ENCODE measurements around the gene AQP12B. TPM values are rescaled to one million over a fixed set of nuclear protein-coding genes. Genes with fewer than 3 reads are reported as not detected.
A peak's percentile ranks its signal among the peaks of the same experiment; 100 is the strongest.

The AQP12B gene
- polyA plus RNA-seq, 1 donor: 0.35 TPM

DNA sequence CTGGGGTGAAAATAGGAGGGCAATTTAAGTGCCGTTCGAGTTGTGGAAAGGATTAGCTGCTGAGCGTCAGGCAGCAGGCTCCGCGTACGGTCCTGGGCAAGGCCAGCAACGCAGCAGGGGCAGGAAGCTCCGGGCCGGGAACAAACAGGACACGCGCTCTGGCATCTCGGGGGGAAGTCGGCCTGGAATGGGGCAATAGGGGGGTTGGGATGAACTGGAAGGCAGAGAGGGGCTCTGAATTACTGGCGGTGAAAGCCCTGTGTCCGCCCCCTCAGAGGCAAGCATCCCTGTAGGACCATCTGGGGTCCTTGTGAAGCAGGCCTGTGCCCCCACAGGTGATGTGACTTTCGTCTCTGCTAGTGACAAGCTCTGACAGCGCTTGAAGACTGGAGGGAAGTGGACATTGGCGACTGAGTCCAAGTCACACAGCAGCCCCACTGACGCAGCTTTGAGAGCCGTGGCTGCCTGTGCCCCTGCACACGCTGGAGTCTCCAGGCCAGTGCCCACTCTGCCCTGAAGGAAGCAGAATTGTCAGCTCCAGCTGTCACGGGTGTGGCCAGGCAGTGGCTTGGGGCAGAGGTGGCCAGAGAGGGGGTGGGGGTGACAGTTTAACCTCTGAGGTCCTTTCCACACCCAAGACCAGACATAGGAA is 35.1 kb downstream of the AQP12B start:
- no peak for DNase-seq

DNA sequence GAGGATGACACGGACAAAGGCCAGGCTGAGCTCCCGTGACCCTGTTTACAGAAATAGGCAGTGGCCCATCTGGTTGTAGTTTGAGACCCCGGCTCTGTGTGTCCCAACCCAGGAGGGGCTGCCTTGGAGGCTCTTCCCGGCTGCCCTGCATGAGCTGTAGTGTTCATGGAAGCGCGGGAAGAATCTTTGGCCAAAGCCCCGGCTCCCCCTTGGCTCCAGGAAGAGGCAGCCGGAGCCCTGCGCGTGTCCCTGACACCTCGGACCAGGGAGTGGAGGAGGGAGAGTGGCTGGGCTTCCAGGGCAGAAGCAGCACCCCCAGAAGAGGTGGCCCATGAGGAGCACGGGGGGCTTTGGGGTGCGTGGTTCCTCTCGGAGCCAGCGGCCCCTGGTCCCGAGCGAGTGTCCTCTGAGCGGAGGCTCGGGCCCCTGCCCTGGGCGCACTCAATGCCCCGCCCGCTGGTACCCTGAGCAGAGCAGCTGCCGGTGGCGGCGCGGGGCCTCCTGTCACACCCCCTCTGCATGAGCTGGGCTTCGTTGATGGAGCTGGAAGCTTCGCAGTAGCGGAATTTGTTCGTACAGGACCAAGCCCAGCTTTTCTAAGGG is 35.7 kb downstream of the AQP12B start:
- DNase-seq: no peak

DNA sequence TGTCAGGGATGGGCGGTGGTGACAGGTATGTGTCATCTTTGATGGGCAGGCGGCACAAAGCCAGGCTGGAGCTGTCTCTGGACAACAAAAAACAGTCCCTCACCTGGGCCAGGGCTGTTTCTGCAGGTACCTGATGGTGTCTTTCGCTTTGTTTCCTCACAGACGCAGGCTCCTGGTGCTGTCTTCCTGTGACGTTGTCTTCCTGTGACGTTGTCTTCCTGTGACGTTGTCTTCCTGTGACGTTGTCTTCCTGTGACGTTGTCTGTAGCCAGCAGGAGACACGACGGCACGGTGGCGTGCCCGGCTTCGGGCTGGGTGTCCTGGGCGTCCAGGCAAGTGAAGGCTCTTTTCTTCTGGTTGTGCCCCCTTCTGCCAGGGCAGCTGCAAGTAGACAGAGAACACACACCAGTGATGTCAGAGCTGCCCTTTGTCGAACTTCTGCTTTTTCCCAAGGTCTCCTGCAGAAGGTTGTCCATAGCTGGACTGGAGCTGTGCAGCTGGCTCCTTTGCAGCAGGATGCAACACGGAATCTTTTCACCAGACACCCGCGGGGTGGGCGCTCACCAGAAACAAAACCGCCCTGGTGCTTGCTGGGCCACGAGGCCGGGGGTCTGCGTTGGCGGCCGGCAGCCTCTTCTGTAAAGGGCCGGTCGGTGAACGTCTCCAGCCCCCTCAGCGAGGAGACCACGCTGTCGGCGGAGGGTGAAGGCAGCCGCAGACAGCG is 36.3 kb downstream of the AQP12B start:
- no peak for DNase-seq

DNA sequence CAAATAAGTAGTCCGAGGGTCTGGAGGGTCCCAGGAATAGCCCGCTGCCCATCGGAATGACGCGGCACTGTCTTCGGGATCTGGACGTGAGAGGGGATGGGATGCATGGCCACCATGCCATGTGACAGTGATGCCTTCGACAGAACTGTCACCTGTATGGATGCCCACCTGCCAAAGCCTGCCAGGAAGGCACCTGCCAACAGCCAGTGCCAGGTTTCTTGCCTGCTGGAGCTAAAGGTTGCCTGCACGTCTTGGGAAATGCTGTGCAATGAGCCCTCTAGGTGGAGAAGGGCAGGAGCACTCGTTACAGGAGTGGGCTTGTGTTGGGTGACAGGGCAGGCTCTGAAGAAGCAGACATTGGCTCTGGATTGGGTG is 36.9 kb downstream of the AQP12B start:
- no peak for DNase-seq

DNA sequence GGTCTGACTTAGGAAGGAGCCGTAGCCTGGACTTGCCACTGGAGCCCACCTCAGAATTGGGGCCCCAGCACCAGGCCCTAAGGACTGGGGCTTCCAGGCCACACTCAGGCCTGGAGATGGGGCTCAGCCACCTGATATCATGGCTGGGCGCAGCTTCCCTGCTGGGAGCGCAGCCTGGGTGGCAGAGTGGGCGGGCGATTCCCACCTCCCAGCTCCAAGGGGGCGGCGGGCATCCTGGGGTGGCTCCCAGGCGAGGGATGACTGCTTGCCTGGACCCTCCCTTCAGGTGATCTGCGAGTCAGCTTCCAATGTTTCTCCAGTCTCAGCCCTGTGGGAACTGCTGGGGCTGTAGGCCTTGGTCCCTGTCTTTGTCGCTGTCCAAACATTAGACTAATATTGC is 37.3 kb downstream of the AQP12B start:
- DNase-seq: no peak

DNA sequence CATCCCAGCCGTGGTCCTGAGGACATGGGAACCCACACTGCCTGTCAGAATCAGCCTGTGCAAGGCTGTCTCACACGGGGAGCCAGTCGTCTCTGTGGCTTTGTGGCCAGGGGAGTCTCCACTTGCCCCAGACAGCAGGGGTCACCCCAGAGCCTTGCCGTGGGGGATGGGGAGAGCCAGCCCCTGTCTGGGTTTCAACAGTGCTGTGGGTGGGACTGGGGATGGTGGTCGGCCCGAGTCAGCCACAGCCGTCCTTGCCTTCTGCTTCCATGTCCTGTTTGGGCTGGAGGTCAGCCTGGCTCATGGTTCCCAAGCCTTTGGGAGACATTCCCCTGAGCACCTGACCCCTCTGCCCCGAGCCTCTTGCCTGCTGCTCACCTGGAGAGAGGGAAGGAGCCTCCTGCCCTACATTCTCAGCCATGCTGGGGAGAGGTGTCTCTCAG is 37.8 kb downstream of the AQP12B start:
- no peak for DNase-seq

DNA sequence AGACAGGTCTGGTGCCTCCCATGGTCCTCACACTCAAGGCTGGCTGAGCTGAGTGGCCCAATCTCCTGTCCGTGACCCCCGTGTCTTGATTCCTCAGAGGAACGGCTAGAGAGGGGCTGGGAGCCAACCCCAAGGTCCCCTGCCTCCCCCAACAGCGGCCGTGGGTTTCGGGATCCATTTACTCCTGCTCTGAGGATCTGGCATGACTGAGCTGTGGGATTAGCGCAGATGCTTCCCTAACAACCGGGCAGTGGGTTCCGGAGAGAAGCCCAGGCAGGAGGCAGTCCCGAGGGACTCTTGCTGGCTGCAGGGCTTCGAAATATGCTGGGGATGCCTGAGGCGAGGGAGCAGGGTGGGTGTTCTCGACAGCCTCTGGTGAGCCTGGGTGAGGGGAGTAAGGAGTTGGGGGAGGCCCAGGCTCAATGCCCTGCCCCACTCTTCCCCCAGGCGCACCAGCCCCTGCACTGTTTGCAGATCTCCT is 38.5 kb downstream of the AQP12B start:
- DNase-seq: no peak

DNA sequence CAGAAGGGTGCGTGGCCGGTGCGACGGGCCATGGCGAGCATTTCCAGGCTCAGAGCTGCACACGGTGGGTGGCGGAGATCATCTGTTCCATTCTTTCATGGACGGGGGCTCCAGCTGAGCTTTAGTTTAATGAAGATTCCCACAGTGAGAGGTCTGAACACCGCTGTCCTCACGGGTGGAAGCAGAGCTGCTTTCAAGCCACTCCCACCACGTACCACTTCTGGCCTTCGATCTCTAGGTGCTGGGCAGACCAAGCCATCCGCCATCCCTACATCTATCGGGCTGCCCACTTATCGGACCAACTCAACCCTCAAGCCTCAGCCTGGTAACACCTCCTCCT is 38.9 kb downstream of the AQP12B start:
- no peak for DNase-seq

DNA sequence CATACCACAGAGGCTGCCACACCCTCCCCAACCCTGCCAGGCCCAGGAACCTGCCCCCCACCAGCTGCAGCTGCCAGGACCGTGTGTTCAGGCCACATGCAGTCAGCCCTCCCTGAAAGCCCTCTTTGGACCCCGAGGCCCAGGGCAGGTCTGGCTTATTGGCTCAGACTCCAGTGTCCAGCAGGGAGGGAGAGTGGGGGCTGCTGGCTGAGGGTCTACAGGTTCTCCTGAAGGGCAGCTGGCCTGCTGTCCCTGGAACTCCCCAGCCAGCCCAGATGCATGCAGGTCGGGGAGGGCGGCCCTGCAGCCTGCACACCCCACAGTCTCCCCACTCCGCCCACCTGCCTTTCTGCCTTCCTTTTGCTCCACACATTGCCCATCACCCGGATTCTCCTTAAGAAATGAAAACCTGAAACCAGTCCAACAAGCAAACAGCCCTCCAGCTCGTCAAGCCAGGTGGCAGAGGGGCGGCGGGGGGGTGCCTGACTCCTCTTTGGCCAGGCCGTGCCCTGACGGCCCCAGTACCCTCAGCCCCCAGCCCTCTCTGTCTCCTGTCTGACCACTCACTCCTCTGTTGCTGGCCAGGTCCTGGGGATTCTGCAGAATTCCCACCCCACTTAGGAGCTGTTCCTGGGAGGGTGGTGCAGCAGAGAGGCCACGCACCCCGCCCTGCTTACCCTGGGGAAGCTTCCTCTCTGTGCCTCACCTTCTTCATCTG is 39.4 kb downstream of the AQP12B start:
- no peak for DNase-seq

DNA sequence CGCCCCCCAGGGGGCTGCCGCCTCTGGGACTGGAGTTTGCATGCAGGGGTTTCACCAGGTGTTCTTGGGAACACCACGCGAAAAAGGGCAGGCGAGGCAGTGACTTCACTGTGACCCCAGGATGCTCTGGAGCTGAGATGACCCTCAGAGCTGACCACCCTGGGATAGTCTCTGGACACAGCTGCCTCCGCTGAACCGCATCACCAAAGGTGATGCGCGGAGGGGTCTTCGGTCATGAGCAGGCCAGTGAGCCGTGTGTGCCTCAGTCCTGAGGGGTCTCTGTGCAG is 39.9 kb downstream of the AQP12B start:
- DNase-seq: no peak

DNA sequence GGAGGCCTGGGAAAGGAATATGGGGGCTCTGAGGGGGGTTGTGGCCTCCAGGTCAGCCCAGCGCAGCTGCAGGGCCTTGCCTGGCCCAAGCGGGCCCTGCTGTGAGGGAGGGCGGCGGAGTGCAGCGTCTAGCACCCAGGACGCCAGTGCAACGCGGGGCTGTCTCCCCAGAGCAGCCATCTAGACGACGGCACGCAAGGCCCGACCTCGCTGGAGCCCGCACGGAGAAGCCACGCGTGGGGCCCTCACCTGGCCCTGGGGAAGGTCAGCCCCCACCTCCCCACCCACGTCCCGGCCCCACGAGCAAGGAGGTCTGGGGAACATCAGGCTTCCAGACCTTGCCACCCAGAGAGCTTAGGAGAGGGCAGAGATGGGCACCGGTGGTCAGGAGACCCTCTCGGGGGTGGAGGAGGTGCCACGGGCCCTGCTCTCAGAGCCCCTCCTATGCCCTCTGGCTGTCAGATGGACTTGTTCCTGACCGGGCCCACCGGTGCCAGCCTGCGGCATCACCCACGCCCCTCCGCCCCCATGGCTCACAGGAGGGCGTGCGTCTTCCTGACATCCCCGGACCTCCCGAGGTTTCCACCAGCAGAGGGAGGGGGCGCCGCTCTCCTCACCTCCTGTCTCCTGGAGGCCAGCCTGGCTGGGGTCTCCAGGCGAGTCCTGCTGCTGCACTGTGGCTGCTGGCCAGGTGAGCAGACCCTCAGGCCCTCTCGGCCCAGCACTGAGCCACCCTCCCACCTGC is 40.5 kb downstream of the AQP12B start:
- DNase-seq: no peak

DNA sequence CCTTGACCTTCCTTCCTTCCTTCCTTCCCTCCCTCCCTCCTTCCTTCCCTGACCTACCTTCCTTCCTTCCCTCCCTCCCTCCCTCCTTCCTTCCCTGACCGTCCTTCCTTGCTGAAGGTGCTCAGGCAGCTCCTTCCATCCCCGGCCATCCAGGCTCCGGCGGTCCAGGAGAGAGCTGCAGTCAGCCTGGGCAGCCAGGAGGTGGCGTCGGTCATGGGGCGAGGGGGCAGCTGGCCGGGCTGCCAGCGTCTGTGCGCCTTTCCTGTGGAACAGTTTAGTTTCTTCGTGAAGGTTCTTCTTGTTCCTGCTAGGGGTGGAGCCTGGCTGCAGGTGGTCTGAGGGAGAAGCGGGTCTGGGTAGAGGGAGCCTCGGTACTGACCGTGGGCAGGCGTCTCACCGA is 41.7 kb downstream of the AQP12B start:
- peak; percentile 13 for DNase-seq

- no peak for DNase-seq
These were observed 43.1 kb downstream of the AQP12B start for GRCh38 chr2:240639566-240639965.

- no peak for DNase-seq
These were observed 44.0 kb downstream of the AQP12B start for GRCh38 chr2:240638512-240639160.

DNA sequence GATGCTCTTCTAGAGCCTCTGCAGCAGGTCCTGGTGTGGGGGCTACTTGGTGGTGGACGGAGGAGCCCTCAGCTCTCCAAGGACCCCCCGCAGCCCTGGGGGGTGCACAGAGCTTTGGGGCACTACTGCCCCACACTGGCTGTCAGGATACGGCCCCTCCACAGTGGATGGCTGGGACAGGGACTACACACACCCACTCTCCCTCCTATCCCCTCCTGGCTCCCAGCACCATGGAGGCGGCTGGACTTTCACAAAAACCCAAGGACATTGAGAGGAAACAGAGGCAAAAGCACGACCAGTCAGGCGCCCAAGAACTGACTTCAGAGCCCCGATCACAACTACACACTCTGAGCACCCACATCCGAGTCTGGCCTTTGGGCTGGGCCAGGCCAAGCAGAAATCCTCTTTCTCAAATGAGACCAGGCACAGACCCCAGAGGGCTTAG is 44.8 kb downstream of the AQP12B start:
- no peak for DNase-seq

GRCh38 chr2:240637116-240637900 is 45.4 kb downstream of the AQP12B start:
- DNase-seq: no peak

DNA sequence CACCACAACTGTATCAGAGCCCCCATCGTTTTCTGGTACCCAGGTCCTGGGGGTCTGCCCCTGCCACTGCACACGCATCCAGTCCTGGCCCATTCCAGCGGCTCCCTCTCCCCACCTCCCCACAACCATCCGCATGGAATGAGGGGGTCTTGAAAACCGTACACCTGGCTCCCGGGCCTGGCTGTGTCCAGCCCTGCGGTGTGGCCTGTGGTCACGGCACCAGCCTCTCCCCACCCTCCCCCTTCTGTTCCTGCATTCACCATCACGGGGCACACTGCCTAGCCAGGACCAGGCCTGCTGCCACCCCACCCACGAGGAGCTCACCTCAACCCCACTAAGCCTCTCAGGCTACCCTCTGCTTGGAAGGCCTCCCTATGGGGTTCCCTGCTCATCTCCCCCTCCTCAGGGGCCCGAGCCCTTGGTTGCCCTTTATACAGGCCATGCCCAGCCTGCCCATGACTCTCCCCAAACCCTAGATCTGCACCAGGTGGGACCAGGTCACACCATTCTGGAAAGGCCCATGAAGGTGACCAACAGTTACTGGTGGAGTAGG is 46.0 kb downstream of the AQP12B start:
- DNase-seq: no peak

GRCh38 chr2:240635998-240636547 is 46.6 kb downstream of the AQP12B start:
- no peak for DNase-seq

- DNase-seq: no peak
These were observed 47.3 kb downstream of the AQP12B start for GRCh38 chr2:240635121-240635997.

Data from left kidney (tissue), 2 donors.